ENCODE data around the gene TRHDE.

- TF ChIP-seq CTCF (optimal IDR thresholded peaks at IDR 0.05 in 1 of 3, IDR thresholded peaks at IDR 0.05 in 1 of 3, conservative IDR thresholded peaks at IDR 0.05 in 1 of 3; ENCODE audit: extremely low read depth in 1 of 3, insufficient read depth in 2 of 3, low read length in 3 of 3) (no peak), EZH2 (IDR thresholded peaks at IDR 0.05; ENCODE audit: low read length) (no peak)
Measured at GRCh38 chr12:72699362-72699761, 427.2 kb downstream of the TRHDE start.
